Natural killer cell (primary cell): ENCODE results near the gene SLTM. TPM values are rescaled to one million over a fixed set of nuclear protein-coding genes. Genes with fewer than 3 reads are reported as not detected.
"Not testable (repeated sequence)": the region's sequence is repeated elsewhere in the genome, so short reads cannot be mapped to it uniquely, and the experiment has no call there.

Source experiments
- ATAC-seq, 3 donors: fragments of 150-1000 bp in 2 of 3; fragments of 200-7000 bp in 1 of 3; cut with Tn5 transposase; 1 replicate in 1 of 3; 2 replicates in 2 of 3; pipeline ENCODE4 v1.10.0; 2021; ENCODE audit warnings: mild to moderate bottlenecking in 2 of 3, moderate library complexity in 2 of 3
- DNase-seq, 2 donors: peaks; one replicate each; pipeline versions ENCODE4 v3.0.0 to v3.0.0-alpha.2; 2013 to 2021; ENCODE audit warnings: mixed read lengths in 1 of 2
- H3K27ac ChIP-seq: one replicate; pipeline ENCODE4 v1.5.1; 2013; ENCODE audit warnings: mild to moderate bottlenecking, low read length
- H3K27me3 ChIP-seq: one replicate; pipeline ENCODE4 v1.6.1; 2013; ENCODE audit warnings: low read length; ENCODE audit not compliant: control insufficient read depth, insufficient read depth
- H3K36me3 ChIP-seq: one replicate; pipeline ENCODE4 v1.6.1; 2013; ENCODE audit warnings: low read length; ENCODE audit not compliant: control insufficient read depth, insufficient read depth
- H3K4me1 ChIP-seq: one replicate; pipeline ENCODE4 v1.6.1; 2013; ENCODE audit warnings: low read length; ENCODE audit not compliant: control insufficient read depth, insufficient read depth
- H3K4me3 ChIP-seq: one replicate; pipeline ENCODE4 v1.5.1; 2013; ENCODE audit warnings: low read length
- H3K9me3 ChIP-seq: one replicate; pipeline ENCODE4 v1.6.1; 2013; ENCODE audit warnings: low read length; ENCODE audit not compliant: control insufficient read depth, insufficient read depth
- H3K27ac Mint-ChIP-seq, 2 donors: one replicate each; pipeline ENCODE4 v1.8.0; 2022; ENCODE audit warnings: mild to moderate bottlenecking in 2 of 2, mixed read lengths in 2 of 2, moderate library complexity in 1 of 2
- H3K27me3 Mint-ChIP-seq, 2 donors: one replicate each; pipeline ENCODE4 v1.8.0; 2022; ENCODE audit warnings: low read depth in 2 of 2, mixed read lengths in 2 of 2
- H3K36me3 Mint-ChIP-seq: one replicate; pipeline ENCODE4 v1.8.0; 2022; ENCODE audit warnings: mixed read lengths
- H3K4me1 Mint-ChIP-seq, 2 donors: one replicate each; pipeline ENCODE4 v1.8.0; 2022; ENCODE audit warnings: mixed read lengths in 2 of 2
- H3K4me3 Mint-ChIP-seq: one replicate; pipeline ENCODE4 v1.8.0; 2022; ENCODE audit warnings: mild to moderate bottlenecking, moderate library complexity, mixed read lengths
- H3K9me3 Mint-ChIP-seq, 2 donors: one replicate each; pipeline ENCODE4 v1.8.0; 2022; ENCODE audit warnings: mixed read lengths in 2 of 2
- WGBS: methylation state at CpG from one replicate; pipeline ENCODE4 v1.1.7; 2013; ENCODE audit warnings: missing lambda C conversion rate; ENCODE audit not compliant: insufficient coverage; 5-methylcytosine and 5-hydroxymethylcytosine counted together
- intact Hi-C: fragments of 100-400 bp; cut with micrococcal nuclease; formaldehyde crosslinking; loops from one replicate; pipeline ENCODE4 v1.14.2; 2022
- total RNA-seq, 4 donors: library from RNA; stranded (reverse); fragments of 120-200 nt in 1 of 4; gene quantifications; one replicate each; pipeline versions ENCODE4 v1.2.3 to v1.2.4, GENCODE V29; 2013 to 2022
- TF ChIP-seq, protein P1 (sequence below): fragments of 200-600 bp; IDR thresholded peaks from one replicate; pipeline ENCODE4 v1.8.0; 2022; ENCODE audit warnings: antibody characterized with exemption

Gene SLTM
- total RNA-seq, 3 donors from 2014 or later (not counting 1 experiment from before 2014, with no cell fraction given), result 206 to 226 (median 223) TPM

DNA sequence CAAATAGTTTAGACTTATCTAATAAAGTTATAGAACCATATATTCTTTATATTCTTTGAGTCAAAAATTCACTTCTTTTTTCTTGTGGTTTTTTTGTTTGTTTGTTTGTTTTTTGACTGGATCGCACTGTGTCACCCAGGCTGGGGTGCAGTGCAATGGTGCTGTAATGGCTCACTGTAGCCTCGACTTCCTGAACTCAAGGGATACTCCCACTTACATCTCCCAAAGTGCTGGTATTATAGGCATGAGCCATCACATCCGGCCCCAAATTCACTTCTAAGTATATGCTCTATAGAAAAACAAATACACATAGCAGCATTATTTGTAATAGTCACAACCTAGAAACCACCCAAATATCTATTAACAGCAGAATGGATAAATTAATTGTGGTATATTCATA, 13.7 kb upstream of the SLTM start:
- H3K36me3 Mint-ChIP-seq, result no peaks in the 10 kb centered on the region
- no peak overlapping the region for H3K27ac ChIP-seq
- no peaks in the 10 kb centered on the region for H3K9me3 ChIP-seq
- no peaks in the 10 kb centered on the region for H3K4me1 ChIP-seq
- ATAC-seq, result no peak
- no peak for DNase-seq
- 78% methylated on average over 3 of the region's 3 CpGs for WGBS
- no peak overlapping the region for H3K4me3 Mint-ChIP-seq
- no peak overlapping the region for H3K4me3 ChIP-seq
- H3K4me1 Mint-ChIP-seq, result no peaks in the 10 kb centered on the region
- H3K36me3 ChIP-seq, result no peaks in the 10 kb centered on the region
- intact Hi-C loops, result no loop called here
- H3K27me3 ChIP-seq, result no peaks in the 10 kb centered on the region
- TF ChIP-seq, protein P1, sequence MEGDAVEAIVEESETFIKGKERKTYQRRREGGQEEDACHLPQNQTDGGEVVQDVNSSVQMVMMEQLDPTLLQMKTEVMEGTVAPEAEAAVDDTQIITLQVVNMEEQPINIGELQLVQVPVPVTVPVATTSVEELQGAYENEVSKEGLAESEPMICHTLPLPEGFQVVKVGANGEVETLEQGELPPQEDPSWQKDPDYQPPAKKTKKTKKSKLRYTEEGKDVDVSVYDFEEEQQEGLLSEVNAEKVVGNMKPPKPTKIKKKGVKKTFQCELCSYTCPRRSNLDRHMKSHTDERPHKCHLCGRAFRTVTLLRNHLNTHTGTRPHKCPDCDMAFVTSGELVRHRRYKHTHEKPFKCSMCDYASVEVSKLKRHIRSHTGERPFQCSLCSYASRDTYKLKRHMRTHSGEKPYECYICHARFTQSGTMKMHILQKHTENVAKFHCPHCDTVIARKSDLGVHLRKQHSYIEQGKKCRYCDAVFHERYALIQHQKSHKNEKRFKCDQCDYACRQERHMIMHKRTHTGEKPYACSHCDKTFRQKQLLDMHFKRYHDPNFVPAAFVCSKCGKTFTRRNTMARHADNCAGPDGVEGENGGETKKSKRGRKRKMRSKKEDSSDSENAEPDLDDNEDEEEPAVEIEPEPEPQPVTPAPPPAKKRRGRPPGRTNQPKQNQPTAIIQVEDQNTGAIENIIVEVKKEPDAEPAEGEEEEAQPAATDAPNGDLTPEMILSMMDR, result no peak
- H3K9me3 Mint-ChIP-seq, result no peaks in the 10 kb centered on the region
- no peak overlapping the region for H3K27ac Mint-ChIP-seq
- H3K27me3 Mint-ChIP-seq, result peaks cover 1 to 9% of the 10 kb centered on the region in 2 donors

DNA sequence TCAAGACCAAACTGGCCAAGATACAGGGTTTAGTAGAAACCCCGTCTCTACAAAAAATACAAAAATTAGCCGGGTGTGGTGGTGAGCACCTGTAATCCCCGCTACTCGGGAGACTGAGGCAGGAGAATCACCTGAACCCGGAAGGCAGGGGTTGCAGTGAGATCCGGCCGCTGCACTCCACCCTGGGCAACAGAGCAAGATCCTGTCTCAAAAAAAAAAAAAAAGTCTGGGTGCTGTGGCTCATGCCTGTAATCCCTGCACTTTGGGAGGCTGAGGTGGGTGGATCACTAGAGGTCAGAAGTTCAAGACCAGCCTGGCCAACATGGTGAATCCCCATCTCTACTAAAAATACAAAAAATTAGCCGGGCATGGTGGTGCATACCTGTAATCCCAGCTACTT, 1.5 kb upstream of the SLTM start:
- Mint-ChIP-seq H3K4me3 (peak overlapping the region; percentile 97), H3K27ac (peak overlapping the region; percentile 96 to 97), H3K4me1 (peaks cover 26 to 27% of the 10 kb centered on the region in 2 donors)
- H3K9me3 ChIP-seq, H3K27me3 Mint-ChIP-seq, DNase-seq, H3K27ac ChIP-seq, H3K36me3 Mint-ChIP-seq, H3K27me3 ChIP-seq, H3K36me3 ChIP-seq, ATAC-seq, H3K4me3 ChIP-seq, H3K4me1 ChIP-seq, H3K9me3 Mint-ChIP-seq: not testable (repeated sequence)
- WGBS, result 99% methylated on average over 8 of the region's 8 CpGs
- intact Hi-C loops, result loop anchor here (5.0 kb wide), 1 partner anchor 752 kb away; the partner anchor contains the start of gene BNIP2

DNA sequence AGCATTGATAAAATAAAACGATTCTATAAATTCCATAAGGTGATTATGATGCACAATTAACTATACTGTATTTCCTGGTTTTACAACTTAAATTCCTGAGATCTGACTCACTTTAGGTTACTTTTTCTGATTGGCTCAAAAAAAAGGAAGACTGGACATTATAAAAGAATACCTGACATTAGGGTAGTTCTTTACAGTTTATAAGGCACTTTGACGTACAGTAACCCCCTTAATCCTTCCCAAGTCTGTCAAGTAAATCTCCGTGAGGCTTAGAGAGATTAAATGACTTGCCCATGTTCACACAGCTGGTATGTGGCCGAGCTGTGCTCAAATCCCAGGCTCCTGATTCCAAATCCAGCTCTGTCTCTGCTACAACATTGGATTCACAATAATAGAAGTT, 1.0 kb upstream of the SLTM start:
- DNase-seq (peak in 1 of 2 donors; percentile 10), ATAC-seq (no peak)
- no peaks in the 10 kb centered on the region for H3K36me3 Mint-ChIP-seq
- Histone ChIP-seq H3K27me3 (no peaks in the 10 kb centered on the region), H3K36me3 (peaks cover 5% of the 10 kb centered on the region), H3K4me3 (no peak overlapping the region), H3K9me3 (no peaks in the 10 kb centered on the region), H3K4me1 (peaks cover 8% of the 10 kb centered on the region), H3K27ac (peak overlapping the region; percentile 81)
- H3K27ac Mint-ChIP-seq, result peak overlapping the region; percentile 96 to 97
- TF ChIP-seq, protein P1, result no peak
- intact Hi-C loops, result loop anchor here (5.0 kb wide), 1 partner anchor 753 kb away; the partner anchor contains the start of gene BNIP2
- peaks cover 0 to 5% of the 10 kb centered on the region in 2 donors for H3K27me3 Mint-ChIP-seq
- WGBS, result 97% methylated on average over 3 of the region's 4 CpGs
- no peaks in the 10 kb centered on the region for H3K9me3 Mint-ChIP-seq
- peaks cover 26 to 27% of the 10 kb centered on the region in 2 donors for H3K4me1 Mint-ChIP-seq
- peak overlapping the region; percentile 97 for H3K4me3 Mint-ChIP-seq

DNA sequence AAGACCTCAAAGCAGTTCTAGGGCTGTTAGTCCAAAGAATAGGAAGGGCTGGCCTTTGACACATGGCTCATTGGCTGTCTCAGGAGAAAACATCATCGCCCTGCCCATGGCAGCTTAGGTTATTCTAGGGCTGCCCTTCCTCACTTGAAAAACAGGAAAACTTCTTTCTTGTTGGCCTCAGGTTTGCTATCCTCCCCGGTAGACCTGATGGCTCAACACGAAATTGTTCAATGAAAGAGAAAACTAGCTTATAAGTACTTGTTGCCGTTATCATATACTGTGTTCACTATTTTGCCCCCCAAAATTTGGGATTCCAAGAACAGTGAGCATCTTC, 602 bp upstream of the SLTM start:
- H3K36me3 Mint-ChIP-seq, result no peaks in the 10 kb centered on the region
- intact Hi-C loops, result loop anchor here (5.0 kb wide), 1 partner anchor 753 kb away; the partner anchor contains the start of gene BNIP2
- H3K27me3 Mint-ChIP-seq, result peaks cover 0 to 5% of the 10 kb centered on the region in 2 donors
- no peaks in the 10 kb centered on the region for H3K9me3 ChIP-seq
- peak overlapping the region; percentile 97 for H3K4me3 Mint-ChIP-seq
- 26% methylated on average over 4 of the region's 4 CpGs for WGBS
- no peaks in the 10 kb centered on the region for H3K27me3 ChIP-seq
- peaks cover 5% of the 10 kb centered on the region for H3K36me3 ChIP-seq
- ATAC-seq (no peak), DNase-seq (no peak)
- peak overlapping the region; percentile 81 for H3K27ac ChIP-seq
- peak overlapping the region; percentile 55 for H3K4me3 ChIP-seq
- H3K4me1 ChIP-seq, result peaks cover 8% of the 10 kb centered on the region
- H3K27ac Mint-ChIP-seq, result peak overlapping the region; percentile 96 to 97
- peaks cover 26 to 27% of the 10 kb centered on the region in 2 donors for H3K4me1 Mint-ChIP-seq
- H3K9me3 Mint-ChIP-seq, result no peaks in the 10 kb centered on the region
- TF ChIP-seq, protein P1, result peak; percentile 6
